GM12801 (cell line): ENCODE measurements around the gene CCDC85C.

Source experiments
- TF ChIP-seq, protein P1 (sequence below): IDR thresholded peaks from one replicate; pipeline ENCODE4 v1.5.1; 2011; ENCODE audit warnings: control low read depth; ENCODE audit not compliant: insufficient read length; ENCODE audit errors: extremely low read depth

The CCDC85C gene

GRCh38 chr14:99480917-99481744, 122.9 kb downstream of the CCDC85C start, which contains the start of gene CCNK:
Gene CCNK (plus strand): TSS chr14:99481409. CDS start chr14:99492678, 11,269 bp downstream.
- TF ChIP-seq, protein P1, sequence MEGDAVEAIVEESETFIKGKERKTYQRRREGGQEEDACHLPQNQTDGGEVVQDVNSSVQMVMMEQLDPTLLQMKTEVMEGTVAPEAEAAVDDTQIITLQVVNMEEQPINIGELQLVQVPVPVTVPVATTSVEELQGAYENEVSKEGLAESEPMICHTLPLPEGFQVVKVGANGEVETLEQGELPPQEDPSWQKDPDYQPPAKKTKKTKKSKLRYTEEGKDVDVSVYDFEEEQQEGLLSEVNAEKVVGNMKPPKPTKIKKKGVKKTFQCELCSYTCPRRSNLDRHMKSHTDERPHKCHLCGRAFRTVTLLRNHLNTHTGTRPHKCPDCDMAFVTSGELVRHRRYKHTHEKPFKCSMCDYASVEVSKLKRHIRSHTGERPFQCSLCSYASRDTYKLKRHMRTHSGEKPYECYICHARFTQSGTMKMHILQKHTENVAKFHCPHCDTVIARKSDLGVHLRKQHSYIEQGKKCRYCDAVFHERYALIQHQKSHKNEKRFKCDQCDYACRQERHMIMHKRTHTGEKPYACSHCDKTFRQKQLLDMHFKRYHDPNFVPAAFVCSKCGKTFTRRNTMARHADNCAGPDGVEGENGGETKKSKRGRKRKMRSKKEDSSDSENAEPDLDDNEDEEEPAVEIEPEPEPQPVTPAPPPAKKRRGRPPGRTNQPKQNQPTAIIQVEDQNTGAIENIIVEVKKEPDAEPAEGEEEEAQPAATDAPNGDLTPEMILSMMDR, result no peak

GRCh38 chr14:99479906-99480869, 123.8 kb downstream of the CCDC85C start, which contains the start of gene SETD3:
Gene SETD3 (minus strand): TSS chr14:99480859. CDS start chr14:99465805, 15,054 bp downstream.
- TF ChIP-seq, protein P1, result no peak

DNA sequence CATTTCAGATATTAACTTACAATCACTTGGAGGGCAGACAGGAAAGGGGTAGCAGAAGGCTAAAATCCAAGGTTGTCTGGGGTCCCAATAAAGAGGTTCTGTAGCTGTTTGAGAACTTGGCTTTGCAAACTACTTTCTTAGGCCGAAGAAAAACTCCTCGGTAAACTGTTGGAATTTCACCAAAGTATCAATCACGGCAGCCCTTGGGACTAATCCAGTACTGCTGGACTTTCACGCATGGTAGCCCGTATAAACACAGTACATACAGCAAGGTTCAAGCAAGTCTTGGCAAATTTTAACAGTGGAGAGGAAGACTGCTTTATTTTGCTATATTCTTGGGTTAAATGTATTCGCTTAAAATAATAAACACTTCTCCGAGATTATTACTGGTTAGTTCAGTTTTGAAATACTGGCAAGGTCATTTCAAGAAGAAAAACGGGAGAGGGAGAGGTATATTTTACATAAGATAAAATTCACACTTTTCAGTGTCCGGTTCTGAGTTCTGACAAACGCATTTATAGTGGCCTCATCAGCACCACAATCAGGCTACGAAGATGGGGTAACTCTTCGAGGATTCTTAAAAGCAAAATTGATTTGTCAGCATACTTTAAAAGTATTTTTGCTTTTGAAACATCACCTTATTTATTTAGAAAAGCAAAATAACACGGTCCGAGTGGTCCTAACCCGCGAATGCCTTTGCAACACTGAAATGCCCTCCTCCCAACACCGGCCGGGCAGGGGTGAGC, 124.7 kb downstream of the CCDC85C start:
- TF ChIP-seq, protein P1, result no peak

DNA sequence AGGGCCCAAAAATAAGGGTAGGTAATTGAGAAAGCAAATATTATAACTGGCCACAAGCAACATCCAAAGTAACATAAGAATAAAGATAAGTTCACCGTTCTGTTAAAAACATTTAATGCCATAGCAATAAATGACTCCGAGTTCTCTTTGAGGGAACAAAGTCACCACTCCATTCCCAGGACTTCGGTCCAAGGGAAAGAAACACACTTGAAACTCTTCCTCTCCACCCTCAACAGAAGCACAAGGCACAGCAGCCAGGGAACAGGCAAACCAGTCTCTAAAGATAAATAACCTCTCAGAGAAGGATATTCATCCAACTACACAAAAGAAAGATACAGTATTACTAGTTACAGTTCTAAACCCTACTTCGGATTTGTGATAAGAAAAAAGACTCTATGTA, 125.9 kb downstream of the CCDC85C start:
- TF ChIP-seq, protein P1, result no peak

- TF ChIP-seq, protein P1, result no peak
Observed at GRCh38 chr14:99476864-99477263, 127.1 kb downstream of the CCDC85C start.

- TF ChIP-seq, protein P1, result no peak
Observed at GRCh38 chr14:99475660-99476059, 128.3 kb downstream of the CCDC85C start.

- TF ChIP-seq, protein P1, result no peak
Observed at GRCh38 chr14:99475179-99475578, 128.8 kb downstream of the CCDC85C start.
